Medulla oblongata (tissue), 1 donor: ENCODE measurements around the gene KRTAP15-1.
A peak's percentile ranks its signal among the peaks of the same experiment; 100 is the strongest.

Experiments used
- DNase-seq: peaks from one replicate; pipeline ENCODE4 v3.0.0-alpha.2; 2015; ENCODE audit errors: extremely low spot score

KRTAP15-1 gene, protein sequence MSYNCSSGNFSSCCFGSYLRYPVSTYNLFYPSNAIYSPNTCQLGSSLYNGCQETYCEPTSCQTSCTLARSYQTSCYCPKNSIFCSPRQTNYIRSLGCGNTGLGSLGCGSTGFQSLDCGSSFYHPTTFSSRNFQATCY

DNA sequence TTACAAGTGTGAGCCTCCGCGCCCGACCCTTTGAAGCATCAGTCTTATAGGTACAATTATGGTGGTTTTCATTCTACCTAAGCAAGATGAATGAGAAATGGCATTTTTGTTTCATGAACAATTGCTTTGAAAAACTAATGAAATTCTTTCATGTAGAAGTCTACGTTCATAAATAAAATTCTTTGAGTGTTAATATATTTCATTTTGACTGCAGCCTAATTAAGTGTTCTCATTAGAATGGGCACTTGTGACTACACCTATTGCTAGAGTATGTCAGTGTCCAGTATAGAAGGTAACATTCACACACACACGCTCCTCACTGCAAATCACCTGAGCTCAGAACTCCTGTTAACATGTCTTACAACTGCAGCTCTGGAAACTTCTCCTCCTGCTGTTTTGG, at the start of gene KRTAP15-1:
Gene KRTAP15-1, plus strand, starts transcription at position 301 of the 400 bp plus-strand sequence. Its CDS starts 53 bp downstream, at position 354.
- no peak for DNase-seq

GRCh38 chr21:30391492-30392025, 48.5 kb upstream of the KRTAP15-1 start:
- no peak for DNase-seq

DNA sequence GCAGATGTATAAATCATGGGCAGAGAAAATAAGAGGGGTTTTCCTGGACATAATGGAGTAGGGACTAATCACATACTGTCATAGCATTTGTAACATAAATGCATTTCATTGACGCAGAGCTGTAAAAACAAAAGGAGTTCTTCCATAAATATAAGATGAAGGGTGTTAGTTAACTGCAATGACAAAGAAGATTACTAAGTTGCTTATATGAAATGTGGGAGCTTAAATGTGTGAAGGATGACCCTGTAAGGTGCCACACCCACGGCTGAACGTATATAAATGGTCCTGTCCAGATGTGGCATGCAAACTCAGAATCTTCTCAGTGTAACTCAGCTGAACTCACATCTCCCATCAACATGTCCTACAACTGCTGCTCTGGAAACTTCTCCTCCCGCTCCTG, 44.3 kb upstream of the KRTAP15-1 start, which contains the start of gene KRTAP13-1:
Gene KRTAP13-1, plus strand, starts transcription at position 301 of the 400 bp plus-strand sequence. Its CDS starts 56 bp downstream, at position 357.
- DNase-seq = no peak

GRCh38 chr21:30408782-30409494, 31.1 kb upstream of the KRTAP15-1 start:
- DNase-seq = no peak

DNA sequence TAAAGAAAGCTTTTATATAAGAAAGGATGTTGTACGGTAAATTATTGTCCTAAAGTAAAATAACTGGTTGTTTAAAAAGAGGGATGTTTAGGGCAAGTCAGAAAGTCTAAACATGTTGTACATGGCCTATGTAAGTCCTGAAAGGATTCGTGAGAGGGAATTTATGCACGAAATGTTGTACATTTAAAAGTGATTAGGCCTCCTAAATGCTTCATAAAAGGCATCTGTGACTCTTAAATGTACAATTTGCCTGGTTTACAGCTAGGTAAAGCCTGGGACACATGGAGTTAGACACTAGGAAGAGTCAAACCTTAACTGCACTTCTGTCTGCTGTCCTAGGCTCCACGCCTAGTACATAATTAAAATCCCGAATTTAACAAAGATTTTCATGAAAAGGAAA, 24.1 kb upstream of the KRTAP15-1 start:
- DNase-seq = no peak

- no peak for DNase-seq
Measured at GRCh38 chr21:30425826-30426225, 14.2 kb upstream of the KRTAP15-1 start, which contains the start of gene KRTAP13-3. TSS of gene KRTAP13-3 (minus strand) at chr21:30425926. CDS start at chr21:30425912, 14 bp downstream.

GRCh38 chr21:30426731-30427130, 13.3 kb upstream of the KRTAP15-1 start:
- DNase-seq = no peak

- no peak for DNase-seq
Measured at GRCh38 chr21:30430170-30430655, 9.9 kb upstream of the KRTAP15-1 start, which contains the start of gene KRTAP13-4. TSS of gene KRTAP13-4 (plus strand) at chr21:30430220. CDS start at chr21:30430276, 56 bp downstream.

DNA sequence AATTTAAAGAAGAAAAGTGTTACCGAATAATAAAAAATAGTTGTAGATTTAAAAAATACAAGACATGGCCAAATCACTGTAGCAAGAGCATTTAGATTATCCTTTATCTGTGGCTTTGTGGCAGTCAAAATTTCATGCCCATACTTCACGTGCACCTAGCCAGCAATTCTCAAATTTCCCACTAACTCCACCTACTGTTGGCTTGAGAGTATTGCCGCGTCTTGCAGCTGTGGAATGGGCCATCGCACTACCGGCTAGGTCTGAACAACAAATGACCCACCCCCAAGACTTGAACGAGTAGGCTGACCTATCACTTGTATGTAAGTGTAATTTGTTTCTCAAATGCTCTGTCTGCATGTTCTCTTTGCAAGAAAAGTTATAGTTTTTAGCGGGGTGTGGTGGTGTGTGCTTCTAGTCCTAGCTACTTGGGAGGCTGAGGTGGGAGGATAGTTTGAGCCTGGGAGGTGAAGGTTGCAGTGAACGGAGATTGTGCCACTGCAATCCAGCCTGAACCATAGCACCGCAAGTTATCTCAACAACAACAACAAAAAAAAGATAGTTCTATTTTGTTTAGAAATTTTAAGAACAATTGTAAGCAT, 5.9 kb upstream of the KRTAP15-1 start:
- DNase-seq = peak; percentile 15

DNA sequence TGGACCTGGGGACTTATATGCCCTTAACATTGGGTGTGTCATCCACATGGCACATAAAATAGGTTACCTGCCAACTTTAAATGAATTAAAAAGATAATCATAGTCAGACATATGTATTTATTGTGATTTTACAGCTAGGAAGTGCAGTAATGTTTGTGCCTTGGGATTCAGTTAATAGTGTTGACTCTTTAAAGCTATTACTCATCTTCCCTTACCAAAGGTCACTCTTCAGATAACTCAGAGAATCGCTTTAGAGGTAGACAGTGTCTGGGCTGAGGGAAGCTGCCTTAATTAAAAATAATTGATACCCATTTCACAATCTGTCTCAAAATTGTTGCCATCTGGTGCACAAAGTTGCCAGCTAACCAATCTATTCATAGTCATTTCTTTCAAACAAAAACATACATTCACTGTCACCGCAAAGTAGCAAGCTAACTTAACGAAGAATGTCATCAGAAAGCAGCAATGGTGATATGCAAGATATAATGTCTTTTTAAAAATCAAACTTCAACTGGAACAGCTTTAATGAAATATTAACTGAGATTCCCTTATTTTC, 3.0 kb upstream of the KRTAP15-1 start:
- DNase-seq = no peak

GRCh38 chr21:30443226-30443625, 3.2 kb downstream of the KRTAP15-1 start:
- no peak for DNase-seq

GRCh38 chr21:30444204-30444603, 4.1 kb downstream of the KRTAP15-1 start:
- DNase-seq = no peak

DNA sequence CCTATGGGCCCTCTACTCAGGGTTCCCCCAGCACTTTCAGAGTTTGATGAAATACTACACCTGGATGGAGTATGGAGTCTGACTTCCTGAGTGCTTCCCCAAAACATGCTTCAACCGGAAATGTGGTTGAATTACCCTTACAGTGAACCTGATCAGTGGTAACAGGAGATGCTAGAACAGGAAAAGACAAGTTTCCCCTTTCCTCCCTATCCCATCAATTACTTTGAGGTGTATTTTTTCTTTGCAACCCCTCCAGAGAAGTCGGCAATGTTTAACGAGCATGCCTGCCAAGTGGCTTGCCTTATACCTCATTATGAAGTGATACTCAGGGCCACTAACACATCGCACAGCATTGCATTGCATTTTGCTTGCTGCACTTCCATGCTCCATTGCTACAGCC, 7.0 kb downstream of the KRTAP15-1 start:
- DNase-seq = no peak

DNA sequence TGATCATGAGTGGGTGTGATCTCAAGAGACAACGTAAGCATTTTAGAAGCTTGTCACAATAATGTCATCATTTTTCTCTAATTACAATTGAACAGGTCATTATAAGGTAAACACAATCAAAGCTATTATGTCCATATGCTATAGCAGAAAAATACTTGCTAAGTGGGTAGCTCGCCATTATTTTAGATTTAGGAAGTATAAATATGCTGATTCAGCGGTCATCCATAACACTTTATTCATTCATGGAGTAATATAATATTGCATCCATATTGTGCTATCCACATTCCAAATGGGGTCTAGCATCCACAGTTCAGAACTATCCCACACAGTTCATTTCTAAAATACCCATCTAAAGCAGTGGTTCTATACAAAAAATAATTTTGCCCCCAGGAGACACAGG, 8.4 kb downstream of the KRTAP15-1 start:
- DNase-seq = no peak

- DNase-seq = no peak
Measured at GRCh38 chr21:30463713-30464112, 23.6 kb downstream of the KRTAP15-1 start.

GRCh38 chr21:30468900-30469714, 29.0 kb downstream of the KRTAP15-1 start:
- no peak for DNase-seq

DNA sequence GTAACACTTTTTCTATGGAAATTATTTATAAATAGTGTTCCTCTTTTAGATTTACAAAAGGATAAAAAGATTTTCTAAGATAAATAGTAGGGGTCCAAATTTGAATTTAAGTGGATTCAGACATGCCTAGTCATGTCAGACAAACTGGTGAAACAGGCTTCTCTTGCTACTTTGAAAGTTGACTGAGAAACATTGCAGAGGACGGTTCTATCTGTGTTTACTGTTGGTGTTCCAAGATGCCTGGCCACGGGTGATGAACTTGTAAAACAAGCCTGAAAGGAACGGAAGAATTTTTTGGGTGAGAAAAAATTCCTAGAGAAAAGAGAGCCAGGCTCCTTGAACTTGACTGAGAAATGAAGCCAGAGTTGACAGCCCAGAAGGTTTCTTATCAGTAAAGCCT, 37.9 kb downstream of the KRTAP15-1 start:
- DNase-seq = no peak

DNA sequence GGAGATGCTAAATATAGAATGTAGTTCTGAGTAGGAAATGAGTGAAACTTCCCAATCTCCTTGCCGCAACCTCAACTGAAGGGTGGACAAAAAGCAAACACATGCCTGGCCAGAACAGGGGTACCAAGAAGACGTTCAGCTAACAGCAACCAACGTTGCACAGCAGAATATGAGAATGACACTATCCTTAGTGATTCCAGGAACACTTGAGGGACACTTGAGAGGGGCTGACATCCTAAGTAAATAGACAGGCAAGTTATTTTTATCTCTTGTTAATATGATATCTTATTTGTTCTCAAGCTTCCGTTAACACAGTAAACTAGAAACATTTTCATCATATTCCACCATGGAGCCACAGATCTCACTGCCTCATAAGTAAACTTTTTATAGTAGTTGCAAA, 39.2 kb downstream of the KRTAP15-1 start:
- DNase-seq = no peak

GRCh38 chr21:30480145-30480544, 40.1 kb downstream of the KRTAP15-1 start, which contains the start of gene KRTAP19-1:
TSS of gene KRTAP19-1 (minus strand) at chr21:30480367. CDS start at chr21:30480317, 50 bp downstream.
- no peak for DNase-seq

- no peak for DNase-seq
Measured at GRCh38 chr21:30482130-30482529, 42.1 kb downstream of the KRTAP15-1 start.

DNA sequence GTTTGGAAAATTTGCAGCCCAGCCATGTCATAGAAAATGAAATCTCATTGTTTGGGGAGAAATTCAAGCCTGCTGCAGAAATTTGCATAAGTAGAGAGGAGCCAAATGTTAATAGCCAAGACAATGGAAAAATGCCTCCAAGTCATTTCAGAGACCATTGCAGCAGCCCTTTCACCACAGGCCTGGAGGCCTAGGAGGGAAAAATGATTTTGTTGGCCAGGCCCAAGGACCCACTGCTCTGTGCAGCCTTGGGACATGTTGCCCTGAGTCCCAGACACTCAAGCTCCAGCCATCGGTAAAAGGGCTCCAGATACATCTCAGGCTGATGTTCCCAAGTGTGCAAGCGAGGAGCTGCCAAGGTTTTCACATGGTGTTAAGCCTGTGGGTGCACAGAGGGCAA, 46.1 kb downstream of the KRTAP15-1 start:
- DNase-seq = no peak
